Stimulated activated CD4-positive, alpha-beta T cell treated with anti-CD3 and anti-CD28 coated beads, TNF-alpha, amount 100 ng/mL, for 48 hours (primary cell): ENCODE measurements around the gene HIPK1.
"Not testable (repeated sequence)": the region's sequence is repeated elsewhere in the genome, so short reads cannot be mapped to it uniquely, and the experiment has no call there.

ENCODE experiments used
- DNase-seq, 3 donors: peaks; one replicate each; pipeline ENCODE4 v3.0.0-alpha.2; 2020; ENCODE audit warnings: low read depth in 3 of 3

The HIPK1 gene

GRCh38 chr1:114011796-114012195 lies 82.7 kb downstream of the HIPK1 start:
- no peak for DNase-seq

GRCh38 chr1:114015075-114015474 lies 86.0 kb downstream of the HIPK1 start:
- no peak for DNase-seq

GRCh38 chr1:114019724-114020123 lies 90.6 kb downstream of the HIPK1 start:
- DNase-seq, result not testable (repeated sequence)

- no peak for DNase-seq
These were observed 92.6 kb downstream of the HIPK1 start for GRCh38 chr1:114021665-114022099.

GRCh38 chr1:114022877-114023276 lies 93.8 kb downstream of the HIPK1 start:
- DNase-seq, result no peak

GRCh38 chr1:114023377-114023776 lies 94.3 kb downstream of the HIPK1 start:
- no peak for DNase-seq

GRCh38 chr1:114024049-114024448 lies 94.9 kb downstream of the HIPK1 start:
- no peak for DNase-seq

- DNase-seq, result no peak
These were observed 96.7 kb downstream of the HIPK1 start for GRCh38 chr1:114025609-114026401.

GRCh38 chr1:114026797-114027196 lies 97.7 kb downstream of the HIPK1 start:
- no peak for DNase-seq
